ENCODE results near the gene KLRG1. TPM values are rescaled to one million over a fixed set of nuclear protein-coding genes. Genes with fewer than 3 reads are reported as not detected.

Gene KLRG1
- polyA plus RNA-seq, 4 donors = 1.4 to 3.7 (median 2.4) TPM

DNA sequence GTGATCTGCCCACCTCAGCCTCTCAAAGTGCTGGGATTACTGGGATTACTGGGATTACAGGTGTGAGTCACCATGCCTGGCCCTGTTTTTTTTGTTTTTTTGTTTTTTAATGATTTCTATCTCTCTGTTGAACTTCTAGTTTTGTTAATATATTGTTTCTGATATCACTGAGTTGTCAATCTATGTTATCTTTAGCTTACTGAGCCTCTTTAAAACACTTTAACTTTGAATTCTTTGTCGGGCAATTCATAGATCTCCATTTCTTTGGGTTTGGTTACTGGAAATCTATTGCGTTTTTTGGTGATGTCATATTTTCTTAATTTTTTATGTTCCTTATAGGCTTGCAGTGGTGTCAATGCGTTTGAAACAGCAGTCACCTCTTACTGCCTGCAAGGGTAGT is 9.2 kb upstream of the KLRG1 start:
- no peak for DNase-seq (ENCODE audit: low read depth in 4 of 4, low spot score in 3 of 4)

DNA sequence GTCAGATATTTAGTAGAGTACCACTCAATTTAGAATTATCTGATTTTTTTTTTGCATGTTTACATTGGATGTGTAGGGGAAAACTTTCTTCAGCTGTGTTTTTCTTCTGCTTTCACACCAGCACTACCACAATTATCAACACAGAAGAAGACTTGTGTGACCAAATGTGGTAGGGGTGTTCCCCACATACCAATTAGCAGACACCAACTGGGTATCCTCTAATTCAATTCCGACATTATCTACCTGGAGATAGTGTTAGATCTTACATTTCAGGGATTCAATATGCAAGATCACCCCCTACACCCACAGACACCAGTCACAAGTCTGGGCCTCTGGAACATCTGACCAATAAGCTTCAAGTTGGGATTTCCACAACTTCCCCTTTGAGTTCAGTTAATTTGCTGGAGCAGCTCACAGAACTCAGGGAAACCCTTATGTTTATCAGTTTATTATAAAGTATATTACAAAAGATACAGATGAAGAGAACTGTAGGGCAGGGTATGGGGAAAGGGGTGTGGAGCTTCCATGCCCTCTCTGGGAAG is 4.1 kb upstream of the KLRG1 start:
- DNase-seq (ENCODE audit: low read depth in 4 of 4, low spot score in 3 of 4) = no peak

DNA sequence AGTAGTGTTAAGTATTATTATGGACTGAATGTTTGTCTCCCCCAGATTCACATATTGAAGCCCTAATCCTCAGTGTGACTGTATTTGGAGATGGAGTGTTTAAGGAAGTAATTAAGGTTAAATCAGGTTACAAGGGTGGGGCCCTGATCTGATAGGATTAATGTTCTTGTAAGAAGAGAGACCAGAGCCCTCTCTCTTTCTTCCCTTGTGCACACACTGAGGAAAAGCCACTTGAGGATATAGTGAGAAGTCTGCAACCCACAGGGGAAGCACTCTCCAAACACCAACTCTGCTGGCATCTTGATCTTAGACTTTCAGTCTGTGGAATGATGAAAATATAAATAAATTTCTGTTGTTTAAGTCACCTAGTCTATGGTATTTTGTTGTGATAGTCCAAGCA is 2.2 kb upstream of the KLRG1 start:
- DNase-seq (ENCODE audit: low read depth in 4 of 4, low spot score in 3 of 4) = no peak

DNA sequence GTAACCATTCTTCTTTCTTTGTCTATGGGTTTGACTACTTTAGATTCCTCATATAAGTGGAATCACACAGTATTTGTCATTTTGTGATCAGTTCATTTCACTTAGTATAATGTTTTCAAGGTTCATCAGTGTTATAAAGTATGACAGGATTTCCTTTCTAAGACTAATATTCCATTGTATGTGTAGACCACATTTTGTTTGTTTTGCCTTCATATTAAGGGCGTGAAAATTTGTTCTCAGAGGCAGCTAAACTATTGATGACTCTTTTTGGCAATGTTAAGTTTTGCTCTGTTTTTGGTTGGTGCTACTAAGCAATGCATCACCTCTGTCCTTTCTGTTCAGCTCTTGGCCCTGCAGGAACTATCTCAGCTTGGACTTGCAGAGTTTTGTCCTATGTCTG is 1.7 kb upstream of the KLRG1 start:
- no peak for DNase-seq (ENCODE audit: low read depth in 4 of 4, low spot score in 3 of 4)

DNA sequence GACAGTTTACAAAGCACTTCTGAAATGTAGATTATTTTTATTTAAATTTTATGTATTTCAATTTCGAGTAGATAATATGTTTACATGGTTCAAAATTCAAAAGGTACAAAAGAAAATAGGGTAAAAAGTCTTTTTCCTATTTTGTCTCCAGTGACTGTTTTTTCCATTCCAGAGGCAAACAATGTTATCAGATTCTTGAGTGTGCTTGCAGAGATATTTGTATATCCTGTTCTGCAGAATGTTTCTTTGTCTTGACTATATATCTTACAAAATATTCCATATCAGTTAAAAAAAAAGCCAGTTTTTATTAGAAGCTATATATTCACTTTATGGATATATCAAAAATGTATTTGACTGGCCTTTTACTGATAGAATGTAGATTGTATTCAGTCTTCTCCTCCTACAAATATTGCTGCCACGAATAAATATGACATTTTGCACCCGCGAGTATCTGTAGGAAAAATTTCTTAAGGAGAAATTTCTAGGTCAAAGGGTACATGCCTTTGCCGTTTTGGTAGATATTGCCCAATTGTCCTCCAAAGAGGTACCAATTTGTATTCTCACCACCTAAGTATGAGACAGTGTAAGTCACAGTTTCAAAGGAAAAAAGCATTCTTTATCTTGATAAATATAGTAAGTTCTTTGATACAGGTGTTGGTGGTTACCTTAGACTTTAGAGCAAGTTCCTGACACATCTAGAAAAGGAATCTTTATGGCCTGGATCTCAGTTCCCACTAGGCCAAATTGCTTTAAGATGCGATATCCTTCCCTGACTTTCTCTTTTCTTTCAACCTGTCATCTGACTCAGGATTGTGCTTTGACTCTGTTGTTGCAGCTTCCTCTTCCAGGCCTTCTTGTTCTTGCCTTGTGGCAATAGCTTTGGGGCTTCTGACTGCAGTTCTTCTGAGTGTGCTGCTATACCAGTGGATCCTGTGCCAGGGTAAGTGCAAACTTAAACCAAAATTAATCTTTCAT is 2.3 kb downstream of the KLRG1 start:
- DNase-seq (ENCODE audit: low read depth in 4 of 4, low spot score in 3 of 4) = no peak

DNA sequence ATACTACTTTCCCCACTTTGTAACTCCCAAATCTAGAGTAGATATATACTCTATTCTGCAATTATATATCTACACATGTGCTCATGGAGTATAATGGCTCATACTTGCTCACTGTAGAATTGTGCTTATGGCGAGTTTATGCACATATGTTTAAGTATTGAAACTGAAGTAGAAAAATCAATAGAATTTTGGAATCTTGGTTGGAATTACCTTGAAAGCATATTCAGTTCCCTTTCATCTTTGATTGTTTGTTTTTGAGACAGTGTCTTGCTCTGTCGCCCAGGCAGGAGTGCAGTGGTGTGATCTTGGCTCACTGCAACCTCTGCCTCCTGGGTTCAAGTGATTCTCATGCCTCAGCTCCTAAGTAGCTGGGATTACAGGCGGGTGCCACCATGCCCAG is 4.5 kb downstream of the KLRG1 start:
- DNase-seq (ENCODE audit: low read depth in 4 of 4, low spot score in 3 of 4) = no peak

DNA sequence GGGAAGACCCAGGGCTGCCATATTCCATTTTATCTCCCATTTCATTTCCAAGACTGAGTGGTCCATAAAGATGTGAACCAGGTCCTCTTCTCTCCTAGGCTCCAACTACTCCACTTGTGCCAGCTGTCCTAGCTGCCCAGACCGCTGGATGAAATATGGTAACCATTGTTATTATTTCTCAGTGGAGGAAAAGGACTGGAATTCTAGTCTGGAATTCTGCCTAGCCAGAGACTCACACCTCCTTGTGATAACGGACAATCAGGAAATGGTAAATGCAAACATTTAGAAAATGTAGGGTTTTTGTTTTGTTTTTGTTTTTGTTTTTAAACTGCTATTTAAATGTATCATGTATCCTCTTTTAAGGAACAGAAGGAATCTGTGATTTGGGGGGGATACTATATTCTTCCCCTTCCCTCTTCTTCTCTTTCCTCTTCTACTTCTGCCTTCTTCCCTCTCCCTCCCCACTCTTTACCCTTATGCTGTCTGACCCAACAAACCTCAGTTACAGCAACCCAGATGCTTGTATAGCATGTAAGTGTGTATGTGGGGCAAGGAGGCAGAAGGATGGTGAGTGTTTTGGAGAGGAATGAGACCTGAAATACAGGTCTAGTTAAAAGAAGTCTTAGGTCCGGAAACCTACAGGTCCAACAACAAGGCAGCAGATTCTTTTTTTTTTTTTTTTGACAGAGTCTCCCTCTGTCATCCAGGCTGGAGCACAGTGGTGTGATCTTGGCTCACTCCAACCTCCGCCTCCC is 5.9 kb downstream of the KLRG1 start:
- no peak for DNase-seq (ENCODE audit: low read depth in 4 of 4, low spot score in 3 of 4)

DNA sequence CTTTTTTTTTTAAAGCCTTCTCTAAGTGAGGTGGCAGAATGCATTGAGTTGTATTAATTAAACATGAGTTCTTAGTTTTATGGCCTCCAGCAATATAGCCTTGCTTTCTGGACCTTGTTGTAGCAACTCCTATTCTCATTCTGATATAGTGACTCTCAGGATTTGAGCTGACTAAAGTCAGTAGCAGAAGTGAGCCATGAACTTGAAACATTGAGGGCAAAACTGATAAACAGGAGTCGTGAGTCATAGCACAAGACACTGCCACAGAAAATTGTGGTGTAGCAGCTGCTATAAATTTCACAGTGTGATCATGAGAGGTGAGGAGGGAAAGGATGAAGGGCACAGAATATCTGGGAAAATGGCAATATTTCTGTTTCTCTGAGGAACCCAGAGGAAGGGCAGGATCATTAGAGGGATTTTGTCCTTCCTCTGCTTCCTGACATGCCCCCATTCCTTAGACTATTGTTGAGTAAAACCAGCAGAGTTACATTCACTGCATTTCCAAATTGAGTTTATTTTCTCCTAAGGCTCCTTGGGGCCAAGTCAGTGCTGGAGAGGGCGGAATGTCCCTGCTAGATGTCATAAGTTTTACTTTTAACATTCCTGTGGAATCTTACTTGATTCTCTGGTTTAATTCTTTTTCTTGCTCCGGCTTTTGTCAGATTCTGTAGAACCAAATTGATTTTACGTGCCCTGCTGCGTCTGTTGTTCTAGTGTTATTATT is 7.5 kb downstream of the KLRG1 start:
- DNase-seq (ENCODE audit: low read depth in 4 of 4, low spot score in 3 of 4) = no peak

DNA sequence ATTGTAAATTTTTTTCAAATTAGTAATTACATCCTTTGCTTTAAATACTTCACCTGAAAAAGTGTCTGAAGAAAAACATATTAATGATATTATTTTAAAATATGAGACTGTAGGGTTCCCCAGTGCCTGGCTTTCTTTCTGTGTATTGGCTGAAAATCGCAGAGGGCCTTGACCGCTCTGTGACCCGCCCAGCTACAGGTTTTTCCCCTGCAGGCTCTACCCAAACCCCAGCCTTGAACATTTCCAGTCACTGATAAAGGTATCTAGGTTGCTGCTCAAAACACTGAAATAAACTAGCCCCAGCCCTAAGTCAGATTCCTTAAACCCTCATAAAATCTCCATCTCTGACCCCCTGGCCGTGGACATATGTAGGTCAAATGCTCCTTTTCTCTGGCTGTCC is 11.9 kb downstream of the KLRG1 start:
- DNase-seq (ENCODE audit: low read depth in 4 of 4, low spot score in 3 of 4) = no peak

DNA sequence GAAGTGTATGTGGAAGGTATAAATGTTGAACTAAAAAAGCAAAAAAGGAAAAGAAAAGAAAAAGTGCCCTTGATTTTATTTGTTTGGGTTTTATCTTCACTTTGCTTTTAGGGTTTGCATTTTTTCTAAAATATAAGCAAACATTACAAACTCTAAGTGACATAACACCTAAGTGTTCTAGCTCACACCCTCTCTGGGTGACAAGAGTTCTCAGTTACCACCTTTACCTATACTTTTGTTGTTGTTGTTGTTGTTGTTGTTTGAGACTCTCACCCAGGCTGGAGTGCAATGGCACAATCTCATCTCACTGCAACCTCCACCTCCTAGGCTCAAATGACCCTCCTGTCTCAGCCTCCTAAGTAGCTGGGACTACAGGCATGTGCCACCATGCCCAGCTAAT is 13.0 kb downstream of the KLRG1 start:
- no peak for DNase-seq (ENCODE audit: low read depth in 4 of 4, low spot score in 3 of 4)

DNA sequence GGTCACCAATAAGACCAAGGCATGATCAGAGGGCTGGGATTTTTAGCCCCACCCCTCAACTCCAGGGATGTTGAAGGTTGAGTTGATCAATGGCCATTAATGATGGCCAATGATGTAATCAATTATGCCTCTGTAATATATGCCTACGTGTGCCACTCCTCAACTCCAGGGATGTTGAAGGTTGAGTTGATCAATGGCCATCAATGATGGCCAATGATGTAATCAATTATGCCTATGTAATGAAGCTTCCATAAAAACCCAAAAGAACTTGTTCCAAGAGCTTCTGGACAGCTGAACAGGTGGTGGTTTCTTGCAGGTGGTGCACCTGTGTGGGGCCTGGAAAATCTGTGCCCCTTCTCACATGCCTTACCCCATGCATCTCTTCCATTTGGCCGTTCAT is 33.2 kb downstream of the KLRG1 start:
- DNase-seq (ENCODE audit: low read depth in 4 of 4, low spot score in 3 of 4) = no peak

DNA sequence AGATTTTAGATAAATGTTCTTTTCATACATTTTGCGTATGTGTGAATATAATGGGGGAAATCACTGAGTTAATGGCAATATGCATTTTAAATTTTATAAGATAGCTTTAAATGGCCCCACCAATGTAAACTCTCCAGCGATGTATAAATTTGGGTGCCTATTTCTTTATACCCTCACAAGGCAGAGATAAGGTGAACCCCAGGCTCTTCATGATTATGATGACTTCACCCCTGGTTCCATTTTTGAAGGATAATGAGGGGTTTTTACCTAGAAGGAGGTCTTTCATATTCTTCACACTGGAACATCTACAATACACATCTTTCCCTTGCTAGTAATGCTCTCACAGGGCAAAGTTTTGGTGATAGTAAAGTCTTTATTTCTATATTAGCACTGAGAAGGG is 35.2 kb downstream of the KLRG1 start:
- DNase-seq (ENCODE audit: low read depth in 4 of 4, low spot score in 3 of 4) = no peak

DNA sequence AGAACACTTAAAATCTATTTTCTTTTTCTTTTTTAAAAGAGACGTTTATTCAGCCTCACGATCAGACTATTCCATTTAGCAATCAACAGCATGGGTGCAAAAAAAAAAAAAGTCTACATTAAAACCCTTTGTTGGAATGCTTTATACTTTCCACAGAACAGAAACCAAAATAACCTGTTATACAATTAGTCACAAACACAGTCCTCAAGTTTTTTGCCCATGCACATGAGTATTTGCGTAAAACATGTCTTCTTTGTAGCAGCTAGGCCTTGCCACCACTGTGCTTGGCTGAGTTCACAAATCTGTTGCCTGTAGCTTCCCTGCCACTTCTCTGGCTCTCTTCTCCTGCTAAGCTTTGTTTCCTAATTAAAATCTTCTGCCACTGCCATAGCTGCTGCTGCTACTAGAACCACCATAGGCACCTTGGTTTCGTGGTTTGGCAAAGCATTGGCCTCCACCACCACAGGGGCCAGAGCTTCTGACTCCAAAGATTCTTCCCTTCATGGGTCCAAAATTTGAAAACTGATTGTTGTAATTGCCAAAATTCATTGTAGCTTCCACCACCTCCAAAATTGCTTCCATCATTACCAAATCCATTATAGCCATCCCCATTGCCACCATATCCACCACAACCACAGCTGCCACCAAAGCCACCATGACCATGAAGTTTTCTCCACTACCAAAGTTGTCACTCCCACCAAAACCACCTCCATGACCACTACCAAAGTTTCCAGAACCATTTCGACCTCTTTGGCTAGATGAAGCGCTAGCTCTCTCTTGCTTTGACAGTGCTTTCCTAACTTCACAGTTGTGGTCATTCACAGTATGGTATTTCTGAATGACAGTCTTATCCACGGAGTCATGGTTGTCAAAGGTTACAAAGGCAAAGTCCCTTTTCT is 38.1 kb downstream of the KLRG1 start:
- DNase-seq (ENCODE audit: low read depth in 4 of 4, low spot score in 3 of 4) = no peak

DNA sequence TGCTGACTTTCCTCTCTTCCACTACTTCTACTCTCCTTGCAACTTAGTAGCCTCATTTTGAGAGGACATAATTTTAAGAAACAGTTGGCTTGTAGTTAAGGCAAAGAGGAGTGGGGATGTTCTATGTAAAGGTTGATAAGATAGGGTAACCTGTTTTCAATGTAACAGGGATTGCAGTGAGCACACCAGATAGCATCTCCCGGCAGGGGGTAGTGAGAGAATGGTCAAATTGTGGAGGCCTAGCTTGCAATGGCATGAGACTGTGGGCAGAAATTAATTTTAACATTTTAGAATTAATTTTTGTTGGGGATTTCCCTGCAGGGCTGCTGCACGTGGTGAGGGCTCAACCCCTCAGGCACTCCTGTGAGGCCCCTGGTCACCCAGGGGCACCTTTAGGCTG is 41.4 kb downstream of the KLRG1 start:
- no peak for DNase-seq (ENCODE audit: low read depth in 4 of 4, low spot score in 3 of 4)

DNA sequence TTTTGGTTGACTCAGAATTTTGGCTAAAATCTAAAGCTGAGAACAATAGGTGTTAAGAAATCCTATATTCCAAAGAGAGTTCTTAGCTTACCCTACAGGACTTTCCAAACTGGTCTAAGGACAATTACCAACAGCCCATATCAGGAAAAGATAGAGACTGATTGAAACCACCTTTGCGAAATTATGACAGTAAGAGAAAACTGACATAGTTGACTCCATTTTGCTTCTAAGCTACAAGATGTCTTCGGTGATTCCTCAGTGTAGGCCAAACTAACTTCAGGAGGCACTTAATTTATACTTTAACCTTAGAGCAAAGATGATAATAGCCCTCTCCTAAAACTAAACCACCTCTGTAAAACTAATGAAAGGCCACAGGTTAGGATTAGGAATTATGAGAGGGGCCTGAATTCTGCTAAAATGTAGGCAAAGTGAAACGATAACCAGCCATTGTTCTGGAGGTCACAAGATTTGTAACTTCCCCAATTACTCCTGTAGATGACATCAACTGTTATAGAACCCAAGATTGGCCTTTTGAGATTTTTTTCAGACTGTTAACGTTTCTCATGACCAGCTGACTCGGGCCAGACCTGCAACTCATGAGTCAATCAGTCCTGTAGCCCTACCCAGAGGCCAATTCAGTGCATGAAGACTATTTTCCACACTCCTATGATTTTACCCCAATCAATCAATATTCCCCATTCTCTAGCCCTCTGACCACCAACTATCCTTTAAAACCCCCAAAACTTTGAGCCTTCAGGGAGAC is 43.0 kb downstream of the KLRG1 start:
- DNase-seq (ENCODE audit: low read depth in 4 of 4, low spot score in 3 of 4) = no peak

DNA sequence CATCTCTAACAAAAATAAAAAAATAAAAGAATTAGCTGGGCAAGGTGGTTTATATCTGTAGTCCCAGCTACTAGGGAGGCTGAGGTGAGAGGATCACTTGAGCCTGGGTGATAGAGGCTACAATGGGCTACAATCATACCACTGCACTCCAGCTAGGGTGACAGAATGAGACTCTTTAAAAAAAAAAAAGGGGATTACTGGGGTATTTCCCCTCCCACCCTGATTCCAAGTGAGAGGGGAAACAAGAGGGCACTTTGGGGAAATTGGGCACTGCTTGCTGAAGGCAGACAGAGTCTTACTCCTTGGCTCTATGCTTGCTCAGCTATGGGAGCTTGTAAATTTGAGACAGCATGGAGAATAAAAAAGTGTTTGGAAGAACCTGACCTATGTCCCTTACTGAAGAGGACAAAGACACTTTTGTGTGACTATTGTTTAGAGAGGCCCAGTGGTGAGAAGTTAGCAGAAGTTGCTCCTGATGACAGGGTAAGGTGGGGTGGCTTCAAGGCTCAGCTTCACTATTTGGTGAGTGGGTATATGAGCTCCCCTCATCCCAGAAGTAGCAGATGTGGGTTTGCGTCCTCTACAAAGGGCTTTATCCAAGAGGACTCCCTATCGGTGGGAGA is 44.0 kb downstream of the KLRG1 start:
- no peak for DNase-seq (ENCODE audit: low read depth in 4 of 4, low spot score in 3 of 4)

DNA sequence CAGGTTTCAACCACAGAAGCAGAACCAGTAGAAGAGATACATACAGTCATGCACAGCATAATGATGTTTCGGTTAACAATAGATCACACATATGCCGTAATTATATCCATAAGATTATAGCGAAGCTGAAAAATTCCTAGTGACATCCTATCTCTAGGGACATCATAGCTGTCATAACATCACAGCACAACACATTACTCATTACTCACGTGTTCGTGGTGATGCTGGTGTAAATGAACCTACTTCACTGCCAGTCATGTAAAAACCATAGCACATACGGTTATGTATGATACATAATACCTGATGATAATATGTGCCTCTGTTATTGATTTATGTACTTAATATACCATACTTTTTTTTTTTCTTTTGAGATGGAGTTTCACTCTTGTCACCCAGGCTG is 44.7 kb downstream of the KLRG1 start:
- DNase-seq (ENCODE audit: low read depth in 4 of 4, low spot score in 3 of 4) = no peak

DNA sequence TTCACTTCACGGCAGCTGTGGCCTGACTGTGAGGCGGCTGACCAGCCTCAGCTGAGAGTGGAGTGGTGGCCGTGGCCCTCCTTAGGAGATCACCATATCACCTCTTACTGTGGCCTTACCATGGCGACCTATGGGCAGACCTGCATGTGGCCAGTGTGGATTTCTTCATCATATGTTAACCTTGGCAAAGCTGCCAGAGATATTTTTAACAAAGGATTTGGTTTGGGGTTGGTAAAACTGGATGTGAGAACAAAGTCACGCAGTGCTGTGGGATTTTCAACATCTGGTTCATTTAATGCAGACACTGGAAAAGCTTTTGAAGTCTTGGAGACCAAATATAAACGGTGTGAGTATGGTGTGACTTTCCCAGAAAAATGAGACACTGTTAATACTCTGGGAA is 46.9 kb downstream of the KLRG1 start:
- no peak for DNase-seq (ENCODE audit: low read depth in 4 of 4, low spot score in 3 of 4)

DNA sequence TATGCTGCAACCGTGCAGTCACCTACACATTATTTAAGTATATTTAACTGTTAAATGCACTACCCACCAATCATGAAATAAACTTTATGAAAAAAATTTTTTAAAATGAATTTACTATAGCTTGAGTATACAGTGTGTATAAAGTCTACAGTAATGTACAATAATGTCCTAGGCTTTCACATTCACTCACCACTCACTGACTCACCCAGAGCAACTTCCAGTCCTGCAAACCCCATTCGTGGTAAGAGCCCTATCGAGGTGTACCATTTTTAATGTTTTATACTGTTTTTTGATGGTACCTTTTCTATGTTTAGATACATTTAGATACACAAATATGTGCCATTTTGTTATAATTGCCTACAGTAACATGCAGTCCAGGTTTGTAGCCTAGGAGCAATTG is 48.1 kb downstream of the KLRG1 start:
- DNase-seq (ENCODE audit: low read depth in 4 of 4, low spot score in 3 of 4) = no peak

All from left renal pelvis (tissue), 4 donors.